ENCODE measurements around the gene IGIP.

IGIP gene

DNA sequence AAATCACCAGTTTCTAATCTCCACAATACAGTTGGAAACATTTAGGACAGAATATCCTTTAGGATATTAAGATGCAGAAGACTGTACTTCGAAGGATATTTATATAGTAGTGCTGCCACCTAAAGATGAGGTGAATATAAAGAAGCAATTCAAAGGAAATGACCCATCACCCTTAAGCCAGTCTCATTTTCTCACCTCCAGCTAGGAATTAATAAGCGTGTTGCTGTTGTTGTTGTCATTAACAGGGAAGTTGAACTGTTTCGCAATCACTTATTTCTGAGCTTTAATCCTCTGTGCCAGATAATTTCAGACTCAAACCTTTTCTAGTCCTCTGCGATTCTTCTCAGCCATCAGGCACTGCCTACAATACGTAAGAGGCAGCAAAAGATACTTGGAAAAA, 19.6 kb upstream of the IGIP start:
- TF ChIP-seq POLR2AphosphoS5 (IDR thresholded peaks at IDR 0.05; ENCODE audit: low read depth) (no peak), GABPA (IDR thresholded peaks at IDR 0.05; ENCODE audit: low read depth) (no peak), SPI1 (IDR thresholded peaks at IDR 0.05; ENCODE audit: borderline replicate concordance, low read depth) (no peak), CTCF (IDR thresholded peaks at IDR 0.05; ENCODE audit: insufficient read depth, low read length) (no peak), REST (IDR thresholded peaks at IDR 0.05; ENCODE audit: insufficient replicate concordance, low read depth) (no peak)
- Histone ChIP-seq H3K27me3 (ENCODE audit: insufficient read depth, poor library complexity, severe bottlenecking) (no peaks in the 10 kb centered on the region), H3K27ac (replicated peaks) (no peak overlapping the region), H3K4me3 (replicated peaks; ENCODE audit: insufficient read depth, low read length) (no peak overlapping the region)
- no peak for DNase-seq (ENCODE audit: low read depth in 1 of 2, low spot score in 1 of 2)

DNA sequence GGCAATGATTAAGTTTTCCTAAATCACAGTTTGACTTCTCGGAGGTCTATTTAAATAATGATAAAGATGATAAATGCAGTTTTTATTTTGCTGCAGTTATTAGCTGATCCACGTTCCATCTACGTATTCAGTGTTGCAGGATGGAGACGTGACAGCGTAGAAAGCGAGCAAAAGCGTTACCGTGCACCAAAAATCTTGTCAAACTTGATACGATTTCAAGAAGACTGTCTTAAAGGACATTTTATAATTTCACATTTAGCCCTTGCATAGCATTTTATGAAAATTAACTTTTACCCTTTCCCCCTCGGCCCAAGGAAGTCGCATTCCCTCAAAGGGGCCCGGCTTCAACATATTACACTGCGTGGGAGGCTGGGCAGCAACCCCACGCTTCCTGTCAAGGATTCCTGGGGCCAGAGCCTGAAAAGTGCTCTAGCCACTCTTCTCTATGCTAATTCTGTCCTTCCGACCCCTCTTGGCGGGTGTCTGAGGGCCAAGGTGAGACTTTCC, 18.9 kb upstream of the IGIP start:
- TF ChIP-seq CTCF (IDR thresholded peaks at IDR 0.05; ENCODE audit: insufficient read depth, low read length) (no peak), GABPA (IDR thresholded peaks at IDR 0.05; ENCODE audit: low read depth) (no peak), SPI1 (IDR thresholded peaks at IDR 0.05; ENCODE audit: borderline replicate concordance, low read depth) (no peak), REST (IDR thresholded peaks at IDR 0.05; ENCODE audit: insufficient replicate concordance, low read depth) (no peak), POLR2AphosphoS5 (IDR thresholded peaks at IDR 0.05; ENCODE audit: low read depth) (no peak)
- DNase-seq (ENCODE audit: low read depth in 1 of 2, low spot score in 1 of 2), result peak in 1 of 2 experiments; percentile 17
- peak overlapping the region; percentile 91 for H3K27ac ChIP-seq (replicated peaks)
- H3K27me3 ChIP-seq (ENCODE audit: insufficient read depth, poor library complexity, severe bottlenecking), result no peaks in the 10 kb centered on the region
- H3K4me3 ChIP-seq (replicated peaks; ENCODE audit: insufficient read depth, low read length), result peak overlapping the region; percentile 70

GRCh38 chr5:140107312-140108092, 18.2 kb upstream of the IGIP start:
- peak; percentile 71 to 83 for DNase-seq (ENCODE audit: low read depth in 1 of 2, low spot score in 1 of 2)
- Histone ChIP-seq H3K4me3 (replicated peaks; ENCODE audit: insufficient read depth, low read length) (peak overlapping the region; percentile 70), H3K27me3 (ENCODE audit: insufficient read depth, poor library complexity, severe bottlenecking) (no peaks in the 10 kb centered on the region), H3K27ac (replicated peaks) (peak overlapping the region; percentile 91)
- no peak for TF ChIP-seq SPI1 (IDR thresholded peaks at IDR 0.05; ENCODE audit: borderline replicate concordance, low read depth)
- no peak for TF ChIP-seq CTCF (IDR thresholded peaks at IDR 0.05; ENCODE audit: insufficient read depth, low read length)
- TF ChIP-seq POLR2AphosphoS5 (IDR thresholded peaks at IDR 0.05; ENCODE audit: low read depth), result peak; percentile 49
- TF ChIP-seq GABPA (IDR thresholded peaks at IDR 0.05; ENCODE audit: low read depth), result no peak
- TF ChIP-seq REST (IDR thresholded peaks at IDR 0.05; ENCODE audit: insufficient replicate concordance, low read depth), result peak; percentile 39
